IPS-NIHi7 (cell line): ENCODE measurements around the gene SLAMF1.
A peak's percentile ranks its signal among the peaks of the same experiment; 100 is the strongest.
"Not testable (repeated sequence)": the region's sequence is repeated elsewhere in the genome, so short reads cannot be mapped to it uniquely, and the experiment has no call there.

Source experiments
- DNase-seq: peaks from one replicate; pipeline ENCODE4 v3.0.0; 2012; ENCODE audit warnings: mixed read lengths; ENCODE audit errors: extremely low spot score

Gene SLAMF1

GRCh38 chr1:160665330-160666078, 18.7 kb upstream of the SLAMF1 start:
- DNase-seq = peak; percentile 41

- DNase-seq = no peak
These were observed 17.8 kb upstream of the SLAMF1 start for GRCh38 chr1:160664573-160665051.

- DNase-seq = no peak
These were observed 16.1 kb upstream of the SLAMF1 start for GRCh38 chr1:160662910-160663309.

- DNase-seq = no peak
These were observed 12.7 kb upstream of the SLAMF1 start for GRCh38 chr1:160659566-160659965.

GRCh38 chr1:160658814-160659193, 12.0 kb upstream of the SLAMF1 start:
- no peak for DNase-seq

GRCh38 chr1:160658162-160658813, 11.4 kb upstream of the SLAMF1 start:
- no peak for DNase-seq

GRCh38 chr1:160657250-160657781, 10.5 kb upstream of the SLAMF1 start:
- no peak for DNase-seq

- DNase-seq = no peak
These were observed 9.9 kb upstream of the SLAMF1 start for GRCh38 chr1:160656737-160657136.

GRCh38 chr1:160653620-160654016, 6.8 kb upstream of the SLAMF1 start:
- no peak for DNase-seq

GRCh38 chr1:160652924-160653619, 6.2 kb upstream of the SLAMF1 start:
- DNase-seq = no peak

GRCh38 chr1:160652065-160652641, 5.3 kb upstream of the SLAMF1 start:
- not testable (repeated sequence) for DNase-seq

- no peak for DNase-seq
These were observed 4.7 kb upstream of the SLAMF1 start for GRCh38 chr1:160651433-160652064.

- DNase-seq = no peak
These were observed 481 bp upstream of the SLAMF1 start for GRCh38 chr1:160647329-160647720.

- DNase-seq = no peak
These were observed 664 bp downstream of the SLAMF1 start for GRCh38 chr1:160646180-160646579.

GRCh38 chr1:160645386-160646130, 1.3 kb downstream of the SLAMF1 start:
- DNase-seq = no peak

- DNase-seq = no peak
These were observed 2.4 kb downstream of the SLAMF1 start for GRCh38 chr1:160644399-160644798.

- no peak for DNase-seq
These were observed 3.7 kb downstream of the SLAMF1 start for GRCh38 chr1:160643138-160643537.

- no peak for DNase-seq
These were observed 4.6 kb downstream of the SLAMF1 start for GRCh38 chr1:160642281-160642644.

- no peak for DNase-seq
These were observed 5.2 kb downstream of the SLAMF1 start for GRCh38 chr1:160641323-160642280.
